NCI-H82 treated with DMSO at 0.1 percent for 48 hours (cell line): ENCODE data around the gene FLG.
"Not testable (repeated sequence)": the region's sequence is repeated elsewhere in the genome, so short reads cannot be mapped to it uniquely, and the experiment has no call there.

ENCODE experiments used
- DNase-seq: peaks from one replicate; lab custom pipeline; 2025; ENCODE audit not compliant: unreplicated experiment; lab: John Stamatoyannopoulos, UW

Gene FLG

DNA sequence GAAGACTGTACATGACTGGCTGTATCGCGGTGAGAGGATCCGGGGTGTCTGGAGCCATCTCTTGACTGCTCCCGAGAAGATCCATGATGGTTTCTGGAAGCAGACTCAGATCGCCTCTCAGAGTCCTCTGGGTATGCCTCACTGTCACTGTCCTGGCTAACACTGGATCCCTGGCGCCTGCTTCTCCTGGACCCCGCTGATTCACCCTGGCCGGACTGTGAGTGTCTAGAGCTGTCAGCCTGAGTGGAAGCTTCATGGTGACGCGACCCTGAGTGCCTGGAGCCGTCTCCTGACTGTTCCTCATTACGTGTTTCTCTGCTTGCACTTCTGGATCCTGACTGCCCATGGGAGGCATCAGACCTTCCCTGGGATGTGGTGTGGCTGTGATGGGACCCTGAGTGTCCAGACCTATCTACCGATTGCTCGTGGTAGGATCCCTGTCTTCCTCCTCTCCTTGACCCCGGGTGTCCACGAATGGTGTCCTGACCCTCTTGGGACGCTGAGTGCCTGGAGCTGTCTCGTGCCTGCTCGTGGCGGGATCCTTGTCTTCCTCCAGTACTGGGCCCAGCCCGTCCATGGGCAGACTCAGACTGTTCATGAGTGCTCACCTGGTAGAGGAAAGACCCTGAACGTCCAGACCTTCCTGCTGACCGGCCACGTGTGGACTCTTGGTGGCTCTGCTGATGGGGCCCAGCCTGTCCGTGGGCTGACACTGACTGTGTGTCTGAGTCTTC, 21.7 kb downstream of the FLG start:
- DNase-seq, result not testable (repeated sequence)

- not testable (repeated sequence) for DNase-seq
Measured at GRCh38 chr1:152256394-152256793, 68.6 kb downstream of the FLG start.
